ENCODE measurements around the gene TUBB4B.
"Not testable (repeated sequence)": the region's sequence is repeated elsewhere in the genome, so short reads cannot be mapped to it uniquely, and the experiment has no call there.

TUBB4B gene

GRCh38 chr9:137262173-137262908 lies 21.3 kb downstream of the TUBB4B start:
- not testable (repeated sequence) for DNase-seq (ENCODE audit: low read depth); H3K4me3 ChIP-seq (ENCODE audit: low read length)
- peak; percentile 50 for TF ChIP-seq CTCF (IDR thresholded peaks at IDR 0.05; ENCODE audit: insufficient read depth, low read depth, low read length, missing control alignments)

DNA sequence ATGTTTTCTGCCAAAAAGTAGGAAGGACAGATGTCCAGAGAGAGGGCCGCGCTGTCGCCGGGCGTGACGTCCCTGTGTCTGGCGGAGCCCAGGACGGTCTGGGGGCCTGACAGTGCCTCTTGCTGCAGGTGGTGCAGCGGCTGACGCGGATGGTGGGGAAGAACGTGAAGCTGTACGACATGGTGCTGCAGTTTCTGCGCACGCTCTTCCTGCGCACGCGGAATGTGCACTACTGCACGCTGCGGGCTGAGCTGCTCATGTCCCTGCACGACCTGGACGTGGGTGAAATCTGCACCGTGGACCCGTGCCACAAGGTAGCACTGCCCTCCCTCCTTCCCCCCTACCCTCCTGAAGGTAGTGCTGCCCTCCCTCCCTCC lies 21.8 kb downstream of the TUBB4B start:
- no peak overlapping the region for H3K4me3 ChIP-seq (ENCODE audit: low read length)
- no peak for DNase-seq (ENCODE audit: low read depth)
- TF ChIP-seq CTCF (IDR thresholded peaks at IDR 0.05; ENCODE audit: insufficient read depth, low read depth, low read length, missing control alignments) = no peak

DNA sequence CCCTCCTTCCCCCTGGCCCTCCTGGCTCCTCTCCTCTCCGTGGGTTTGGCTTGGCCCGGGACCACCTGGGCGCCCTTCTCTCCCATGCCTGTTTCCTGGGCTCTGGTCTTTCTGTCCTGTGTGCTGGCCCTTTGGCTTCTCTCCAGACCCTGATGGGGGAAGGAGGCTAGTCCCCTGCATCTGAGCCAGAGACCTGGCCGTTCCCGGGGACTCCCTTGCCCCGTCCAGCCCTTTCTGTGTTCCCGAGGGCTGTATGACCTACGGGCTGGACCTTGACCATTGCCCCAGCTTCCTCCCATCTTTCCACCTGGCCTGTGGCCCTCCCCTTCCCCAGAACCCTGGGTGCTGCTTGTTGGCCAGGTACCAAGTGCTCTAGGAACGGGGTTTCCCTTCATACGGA lies 22.4 kb downstream of the TUBB4B start:
- TF ChIP-seq CTCF (IDR thresholded peaks at IDR 0.05; ENCODE audit: insufficient read depth, low read depth, low read length, missing control alignments) = no peak
- DNase-seq (ENCODE audit: low read depth) = no peak
- H3K4me3 ChIP-seq (ENCODE audit: low read length) = no peak overlapping the region

GRCh38 chr9:137264067-137264466 lies 23.0 kb downstream of the TUBB4B start:
- H3K4me3 ChIP-seq (ENCODE audit: low read length) = no peak overlapping the region
- TF ChIP-seq CTCF (IDR thresholded peaks at IDR 0.05; ENCODE audit: insufficient read depth, low read depth, low read length, missing control alignments) = no peak
- DNase-seq (ENCODE audit: low read depth) = no peak

- no peak for TF ChIP-seq CTCF (IDR thresholded peaks at IDR 0.05; ENCODE audit: insufficient read depth, low read depth, low read length, missing control alignments)
- no peak overlapping the region for H3K4me3 ChIP-seq (ENCODE audit: low read length)
- DNase-seq (ENCODE audit: low read depth) = no peak
These were observed 24.5 kb downstream of the TUBB4B start for GRCh38 chr9:137265496-137266161.

GRCh38 chr9:137266162-137266527 lies 25.1 kb downstream of the TUBB4B start:
- TF ChIP-seq CTCF (IDR thresholded peaks at IDR 0.05; ENCODE audit: insufficient read depth, low read depth, low read length, missing control alignments) = no peak
- H3K4me3 ChIP-seq (ENCODE audit: low read length) = no peak overlapping the region
- DNase-seq (ENCODE audit: low read depth) = no peak

Data from epithelial cell of esophagus (primary cell).